HG02943 (cell line): Measurements from ENCODE around the gene SEMA7A.

Experiments used
- ATAC-seq: cut with Tn5 transposase; IDR thresholded peaks from one replicate; pipeline ENCODE4 v1.9.1; 2021; ENCODE audit warnings: mild to moderate bottlenecking, low read depth, moderate library complexity; ENCODE audit not compliant: unreplicated experiment

SEMA7A gene

GRCh38 chr15:74419432-74419831, 14.3 kb downstream of the SEMA7A start:
- no peak for ATAC-seq

GRCh38 chr15:74418575-74419338, 15.0 kb downstream of the SEMA7A start:
- no peak for ATAC-seq

GRCh38 chr15:74417670-74418069, 16.1 kb downstream of the SEMA7A start:
- no peak for ATAC-seq

GRCh38 chr15:74417225-74417624, 16.5 kb downstream of the SEMA7A start:
- no peak for ATAC-seq

GRCh38 chr15:74415966-74416916, 17.5 kb downstream of the SEMA7A start:
- no peak for ATAC-seq

- ATAC-seq = no peak
Measured at GRCh38 chr15:74414603-74415338, 19.0 kb downstream of the SEMA7A start.

GRCh38 chr15:74414081-74414580, 19.6 kb downstream of the SEMA7A start:
- no peak for ATAC-seq

- ATAC-seq = no peak
Measured at GRCh38 chr15:74413350-74414080, 20.2 kb downstream of the SEMA7A start.

- ATAC-seq = no peak
Measured at GRCh38 chr15:74412159-74412558, 21.6 kb downstream of the SEMA7A start.

- ATAC-seq = no peak
Measured at GRCh38 chr15:74411686-74412085, 22.1 kb downstream of the SEMA7A start.

- no peak for ATAC-seq
Measured at GRCh38 chr15:74410502-74410901, 23.3 kb downstream of the SEMA7A start.

- ATAC-seq = no peak
Measured at GRCh38 chr15:74409225-74409624, 24.5 kb downstream of the SEMA7A start.

GRCh38 chr15:74408815-74409214, 24.9 kb downstream of the SEMA7A start:
- ATAC-seq = no peak

GRCh38 chr15:74408385-74408784, 25.4 kb downstream of the SEMA7A start:
- ATAC-seq = no peak

GRCh38 chr15:74406992-74407705, 26.6 kb downstream of the SEMA7A start:
- no peak for ATAC-seq

- no peak for ATAC-seq
Measured at GRCh38 chr15:74406517-74406916, 27.2 kb downstream of the SEMA7A start.

- no peak for ATAC-seq
Measured at GRCh38 chr15:74405823-74406222, 27.9 kb downstream of the SEMA7A start.

- no peak for ATAC-seq
Measured at GRCh38 chr15:74403991-74404563, 29.7 kb downstream of the SEMA7A start.

- no peak for ATAC-seq
Measured at GRCh38 chr15:74403588-74403919, 30.2 kb downstream of the SEMA7A start.
